GM18951 (cell line): ENCODE measurements around the gene PRICKLE3.
"Not testable (repeated sequence)": the region's sequence is repeated elsewhere in the genome, so short reads cannot be mapped to it uniquely, and the experiment has no call there.

Source experiments
- POLR2A ChIP-seq: IDR thresholded peaks from 4 replicates; pipeline ENCODE4 v1.6.1; 2011; ENCODE audit warnings: mild to moderate bottlenecking; ENCODE audit not compliant: insufficient read length, insufficient read depth; ENCODE audit errors: extremely low read depth
- in situ Hi-C: fragments of 300-500 bp; cut with MboI; formaldehyde crosslinking; loops from one replicate; pipeline ENCODE4 v1.12.0; 2022; ENCODE audit warnings: low sequenced_read_pairs, mixed read lengths, inconsistent platforms; ENCODE audit not compliant: unreplicated experiment

The PRICKLE3 gene

GRCh38 chrX:49147936-49148335 lies 38.2 kb downstream of the PRICKLE3 start:
- TF ChIP-seq POLR2A = no peak
- in situ Hi-C loops = no loop called here

GRCh38 chrX:49147282-49147681 lies 38.9 kb downstream of the PRICKLE3 start:
- no peak for TF ChIP-seq POLR2A
- in situ Hi-C loops = no loop called here

DNA sequence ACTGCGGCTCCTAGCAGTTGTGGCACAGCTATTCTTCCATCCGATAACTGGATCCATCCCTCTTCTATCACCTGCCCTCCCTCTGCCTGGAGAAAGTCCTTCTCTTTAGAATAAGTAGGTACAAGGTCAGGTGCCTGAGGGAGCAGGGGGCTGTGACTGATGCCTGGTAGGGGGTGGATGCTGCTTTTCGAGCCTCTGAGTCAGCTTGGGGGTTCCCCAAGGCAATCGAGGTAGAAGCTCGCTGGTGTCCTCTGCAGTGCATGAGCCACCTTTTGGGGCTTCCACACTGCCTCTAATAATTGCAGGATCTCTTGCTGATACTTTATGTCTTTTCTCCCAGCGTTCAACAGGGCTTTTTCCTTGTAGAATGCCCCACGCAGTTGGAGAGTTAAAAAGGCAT lies 43.0 kb downstream of the PRICKLE3 start:
- in situ Hi-C loops = not testable (repeated sequence)

GRCh38 chrX:49142264-49142663 lies 43.9 kb downstream of the PRICKLE3 start:
- in situ Hi-C loops = not testable (repeated sequence)

DNA sequence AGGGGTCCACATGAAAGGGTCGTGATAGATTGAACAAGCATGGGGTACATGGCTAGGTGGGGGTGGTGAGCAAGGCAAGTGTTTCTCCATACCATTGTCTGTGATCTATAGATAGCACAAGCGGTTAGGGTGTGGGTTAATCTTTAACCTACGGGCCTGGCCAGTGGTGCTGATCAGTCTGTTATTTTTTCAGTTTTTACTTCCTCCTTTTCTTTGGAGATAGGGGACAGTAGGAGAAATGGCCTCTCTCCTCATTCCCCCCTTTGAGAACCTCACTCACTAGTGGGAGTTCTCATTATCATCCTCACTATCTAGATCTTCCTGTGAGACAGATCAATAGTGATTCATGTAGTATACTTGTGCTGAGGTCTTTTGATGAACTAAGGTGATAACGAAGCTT lies 46.5 kb downstream of the PRICKLE3 start:
- in situ Hi-C loops = no loop called here
- TF ChIP-seq POLR2A = no peak

DNA sequence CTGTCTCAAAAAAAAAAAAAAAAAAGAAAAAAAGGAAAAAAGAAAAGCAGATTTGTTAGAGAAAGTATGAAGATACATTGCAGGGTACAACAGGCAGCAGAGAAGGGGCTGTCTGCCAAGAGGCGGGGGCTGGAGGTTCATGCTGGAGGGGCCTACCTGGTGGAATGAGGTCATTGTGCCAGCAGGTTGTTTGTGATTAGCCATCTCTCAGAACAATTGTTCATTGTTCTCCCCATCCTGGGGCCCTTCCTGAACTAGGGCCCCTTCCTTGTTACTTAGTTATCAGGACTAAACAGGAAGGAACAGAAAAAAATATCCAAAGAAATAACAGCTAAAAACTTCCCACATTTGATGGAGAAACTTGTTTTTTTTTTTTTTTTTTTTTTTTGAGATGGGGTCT lies 48.7 kb downstream of the PRICKLE3 start:
- TF ChIP-seq POLR2A = no peak
- in situ Hi-C loops = no loop called here

GRCh38 chrX:49133759-49134158 lies 52.4 kb downstream of the PRICKLE3 start:
- no peak for TF ChIP-seq POLR2A
- in situ Hi-C loops = no loop called here

- in situ Hi-C loops = not testable (repeated sequence)
These were observed 53.9 kb downstream of the PRICKLE3 start for GRCh38 chrX:49132275-49132674.

- in situ Hi-C loops = no loop called here
- no peak for TF ChIP-seq POLR2A
These were observed 56.7 kb downstream of the PRICKLE3 start for GRCh38 chrX:49129427-49129826.

- in situ Hi-C loops = not testable (repeated sequence)
These were observed 58.4 kb downstream of the PRICKLE3 start for GRCh38 chrX:49127742-49128258.
